ENCODE data around the gene ZDHHC14. TPM values are rescaled to one million over a fixed set of nuclear protein-coding genes. Genes with fewer than 3 reads are reported as not detected.

The ZDHHC14 gene
- total and polyA plus RNA-seq, 2 of the 8 experiments (the other 6 are each of a cell fraction or from before 2014, with no cell fraction given) = 2.9 to 5.3 TPM

DNA sequence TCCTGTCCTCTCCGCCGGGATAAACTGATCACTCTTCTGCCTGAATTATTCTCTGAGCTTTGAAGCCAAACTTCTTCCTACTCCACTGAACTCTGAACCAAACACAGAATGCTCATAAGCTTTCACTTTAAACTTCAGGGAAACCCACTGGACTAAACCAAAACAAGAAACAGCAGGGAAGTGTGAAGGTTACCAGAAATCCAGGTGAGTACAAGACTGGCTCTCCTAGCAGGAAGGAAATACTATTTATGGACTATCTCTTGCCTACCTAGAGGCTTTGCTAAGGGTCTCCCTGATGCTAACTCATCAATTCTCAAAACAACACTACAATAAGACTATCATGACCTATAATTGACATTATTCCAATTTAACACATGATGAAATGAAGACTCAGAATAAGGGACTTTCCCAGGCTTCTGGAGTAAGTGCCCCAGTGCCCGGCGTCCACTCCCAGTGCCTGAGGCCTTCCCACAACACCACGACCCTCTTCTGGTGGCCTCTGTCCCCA is 145.0 kb downstream of the ZDHHC14 start (continued):
- TF ChIP-seq ZNF274 (IDR thresholded peaks at IDR 0.05; ENCODE audit: borderline replicate concordance, extremely low read depth, low read length) = no peak
